HUES48 (cell line): ENCODE data around the gene RASSF8.

Experiments used
- H3K27ac ChIP-seq: one replicate; pipeline ENCODE4 v1.7.0; 2013; ENCODE audit warnings: low read depth, low read length, inconsistent platforms
- H3K27me3 ChIP-seq: 2 replicates; pipeline ENCODE4 v1.6.1; 2013; ENCODE audit warnings: mild to moderate bottlenecking, low read length; ENCODE audit not compliant: control insufficient read depth, insufficient read depth
- H3K36me3 ChIP-seq: 2 replicates; pipeline ENCODE4 v1.6.1; 2013; ENCODE audit warnings: low read length; ENCODE audit not compliant: control insufficient read depth, insufficient read depth
- H3K4me1 ChIP-seq: 2 replicates; pipeline ENCODE4 v1.6.1; 2013; ENCODE audit warnings: mild to moderate bottlenecking, low read length; ENCODE audit not compliant: control insufficient read depth, insufficient read depth
- H3K4me3 ChIP-seq: 2 replicates; pipeline ENCODE4 v1.5.1; 2013; ENCODE audit warnings: mild to moderate bottlenecking, low read depth, low read length
- H3K9ac ChIP-seq: 2 replicates; pipeline ENCODE4 v1.6.1; 2013; ENCODE audit warnings: mild to moderate bottlenecking, low read depth, low read length, moderate library complexity
- H3K9me3 ChIP-seq: 2 replicates; pipeline ENCODE4 v1.6.1; 2013; ENCODE audit warnings: low read length; ENCODE audit not compliant: control insufficient read depth, insufficient read depth

RASSF8 gene, protein sequence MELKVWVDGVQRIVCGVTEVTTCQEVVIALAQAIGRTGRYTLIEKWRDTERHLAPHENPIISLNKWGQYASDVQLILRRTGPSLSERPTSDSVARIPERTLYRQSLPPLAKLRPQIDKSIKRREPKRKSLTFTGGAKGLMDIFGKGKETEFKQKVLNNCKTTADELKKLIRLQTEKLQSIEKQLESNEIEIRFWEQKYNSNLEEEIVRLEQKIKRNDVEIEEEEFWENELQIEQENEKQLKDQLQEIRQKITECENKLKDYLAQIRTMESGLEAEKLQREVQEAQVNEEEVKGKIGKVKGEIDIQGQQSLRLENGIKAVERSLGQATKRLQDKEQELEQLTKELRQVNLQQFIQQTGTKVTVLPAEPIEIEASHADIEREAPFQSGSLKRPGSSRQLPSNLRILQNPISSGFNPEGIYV

GRCh38 chr12:25958428-25959070 is at the start of gene RASSF8:
RASSF8 (plus strand) TSS chr12:25958682; CDS start chr12:26055344, 96,662 bp downstream.
- no peaks in the 10 kb centered on the region for H3K9me3 ChIP-seq
- H3K36me3 ChIP-seq: no peaks in the 10 kb centered on the region
- H3K27ac ChIP-seq: peak within 1 kb of the TSS; percentile 94
- peak within 1 kb of the TSS; percentile 67 for H3K9ac ChIP-seq
- peaks cover 12% of the 10 kb centered on the region for H3K4me1 ChIP-seq
- H3K27me3 ChIP-seq: no peaks in the 10 kb centered on the region
- peak within 1 kb of the TSS; percentile 84 for H3K4me3 ChIP-seq

GRCh38 chr12:25914551-25914950 is 43.9 kb upstream of the RASSF8 start:
- no peak overlapping the region for H3K4me3 ChIP-seq
- H3K36me3 ChIP-seq: no peaks in the 10 kb centered on the region
- no peaks in the 10 kb centered on the region for H3K4me1 ChIP-seq
- H3K27me3 ChIP-seq: no peaks in the 10 kb centered on the region
- H3K9ac ChIP-seq: no peak overlapping the region
- no peaks in the 10 kb centered on the region for H3K9me3 ChIP-seq
- H3K27ac ChIP-seq: no peak overlapping the region

DNA sequence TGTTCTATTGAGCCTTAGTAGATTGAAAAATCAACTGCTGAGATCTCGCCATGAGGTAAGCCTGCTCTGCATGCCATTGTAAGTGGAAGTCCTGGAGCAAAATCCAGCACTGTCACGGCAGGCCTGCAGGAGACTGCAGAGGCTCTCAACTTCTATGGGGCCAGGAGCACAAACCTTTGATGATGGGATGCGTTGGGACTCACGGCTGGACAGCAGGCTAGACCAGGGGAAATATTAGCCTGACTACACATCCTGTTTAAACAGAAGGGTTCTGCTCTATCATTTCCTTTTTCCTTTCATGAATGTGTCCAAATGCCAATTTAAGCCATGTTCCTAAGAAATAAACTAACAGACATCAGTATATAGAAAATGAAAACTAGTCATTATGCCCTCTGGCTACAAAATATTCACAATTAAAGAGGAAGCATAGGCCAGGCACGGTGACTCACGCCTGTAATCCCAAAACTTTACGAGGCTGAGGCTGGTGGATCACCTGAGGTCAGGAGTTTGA is 33.9 kb upstream of the RASSF8 start:
- no peaks in the 10 kb centered on the region for H3K4me1 ChIP-seq
- no peak overlapping the region for H3K9ac ChIP-seq
- no peak overlapping the region for H3K4me3 ChIP-seq
- no peaks in the 10 kb centered on the region for H3K36me3 ChIP-seq
- no peaks in the 10 kb centered on the region for H3K27me3 ChIP-seq
- no peaks in the 10 kb centered on the region for H3K9me3 ChIP-seq
- H3K27ac ChIP-seq: no peak overlapping the region

DNA sequence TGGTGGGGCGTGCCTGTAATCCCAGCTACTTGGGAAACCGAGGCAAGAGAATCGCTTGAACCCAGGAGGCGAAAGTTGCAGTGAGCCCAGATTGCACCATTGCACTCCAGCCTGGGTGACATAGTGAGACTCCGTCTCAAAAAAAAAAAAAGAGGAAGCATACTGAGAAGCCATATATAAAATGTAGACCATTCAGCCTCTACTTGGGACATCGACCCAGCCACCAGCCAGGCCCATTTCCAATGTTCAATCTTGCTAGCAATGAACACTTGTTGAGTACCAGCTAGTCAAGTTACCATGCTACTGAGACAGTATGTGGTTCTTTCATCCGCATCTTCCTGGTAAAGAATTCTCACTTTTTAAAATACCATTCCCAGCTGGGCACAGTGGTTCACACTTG is 33.4 kb upstream of the RASSF8 start:
- H3K27ac ChIP-seq: no peak overlapping the region

GRCh38 chr12:25926536-25926935 is 31.9 kb upstream of the RASSF8 start:
- H3K27me3 ChIP-seq: no peaks in the 10 kb centered on the region
- no peak overlapping the region for H3K9ac ChIP-seq
- no peaks in the 10 kb centered on the region for H3K9me3 ChIP-seq
- H3K4me1 ChIP-seq: no peaks in the 10 kb centered on the region
- H3K4me3 ChIP-seq: no peak overlapping the region
- H3K36me3 ChIP-seq: no peaks in the 10 kb centered on the region
- H3K27ac ChIP-seq: no peak overlapping the region

More for the DNA sequence above, 33.4 kb upstream of the RASSF8 start:
- Histone ChIP-seq H3K9me3 (no peaks in the 10 kb centered on the region), H3K36me3 (no peaks in the 10 kb centered on the region), H3K4me1 (no peaks in the 10 kb centered on the region), H3K9ac (no peak overlapping the region), H3K27me3 (no peaks in the 10 kb centered on the region), H3K4me3 (no peak overlapping the region)

DNA sequence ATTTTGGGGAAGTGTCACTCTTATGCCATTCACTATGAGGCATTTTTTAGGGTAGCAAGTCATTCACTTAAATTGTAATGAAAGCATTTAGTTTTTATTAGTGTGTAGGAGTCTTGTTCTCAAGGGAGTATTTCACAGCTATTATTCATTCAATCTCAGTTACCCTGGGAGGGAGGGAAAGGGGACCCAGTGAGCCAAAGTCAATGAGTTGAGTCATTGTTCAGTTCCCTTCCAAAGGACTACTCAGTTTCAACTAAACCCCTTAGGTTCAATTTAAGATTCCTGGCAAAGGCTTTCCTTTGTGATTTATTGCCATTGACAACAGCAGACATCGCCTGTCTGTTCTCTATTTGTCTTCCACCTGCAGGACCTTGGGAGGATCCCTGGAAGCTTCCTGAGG is 29.3 kb upstream of the RASSF8 start:
- H3K27ac ChIP-seq: no peak overlapping the region
- no peak overlapping the region for H3K4me3 ChIP-seq
- H3K36me3 ChIP-seq: no peaks in the 10 kb centered on the region
- no peak overlapping the region for H3K9ac ChIP-seq
- no peaks in the 10 kb centered on the region for H3K4me1 ChIP-seq
- no peaks in the 10 kb centered on the region for H3K27me3 ChIP-seq
- H3K9me3 ChIP-seq: no peaks in the 10 kb centered on the region

DNA sequence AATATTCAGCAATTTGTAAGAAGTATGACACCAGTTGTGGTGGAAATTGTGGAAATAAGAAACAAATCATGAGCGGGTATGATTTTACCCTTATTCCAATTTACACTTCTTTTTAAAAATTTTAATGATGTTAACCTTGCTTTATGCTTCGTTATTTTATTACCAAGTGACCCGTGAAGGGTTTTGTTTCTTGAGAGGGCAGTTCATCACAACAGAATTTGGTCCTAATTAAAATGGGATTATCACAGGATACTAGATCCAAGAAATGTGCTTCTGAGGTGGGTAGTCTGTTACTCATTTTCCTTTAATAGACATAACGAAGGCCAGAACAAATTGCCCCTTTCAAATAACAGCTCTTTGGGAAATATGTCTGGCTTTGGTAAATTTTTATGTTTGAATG is 25.5 kb upstream of the RASSF8 start:
- no peaks in the 10 kb centered on the region for H3K4me1 ChIP-seq
- H3K27ac ChIP-seq: no peak overlapping the region
- H3K27me3 ChIP-seq: no peaks in the 10 kb centered on the region
- no peaks in the 10 kb centered on the region for H3K9me3 ChIP-seq
- H3K36me3 ChIP-seq: no peaks in the 10 kb centered on the region
- H3K4me3 ChIP-seq: no peak overlapping the region
- no peak overlapping the region for H3K9ac ChIP-seq

DNA sequence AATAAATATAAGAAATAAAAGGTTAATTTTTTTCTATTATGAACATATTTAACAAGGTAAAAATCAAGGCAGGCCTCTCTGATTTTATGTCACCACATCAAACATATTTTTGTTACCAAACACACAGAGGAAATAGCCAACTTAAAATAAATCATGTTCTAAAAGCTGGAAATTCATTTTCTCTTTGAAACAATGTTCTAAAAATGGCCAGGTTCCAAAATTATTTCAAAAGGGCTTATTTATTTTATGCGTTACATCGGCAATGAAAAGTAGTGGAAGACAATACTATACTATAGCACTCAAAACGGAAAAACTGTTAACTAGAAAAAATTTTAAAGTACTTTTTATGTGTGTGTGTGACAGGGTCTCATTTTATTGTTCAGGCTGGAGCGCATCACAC is 24.0 kb upstream of the RASSF8 start:
- H3K4me3 ChIP-seq: no peak overlapping the region
- no peaks in the 10 kb centered on the region for H3K9me3 ChIP-seq
- H3K27ac ChIP-seq: no peak overlapping the region
- H3K9ac ChIP-seq: no peak overlapping the region
- no peaks in the 10 kb centered on the region for H3K27me3 ChIP-seq
- peaks cover 7% of the 10 kb centered on the region; the same call in 1 of the 2 replicates for H3K4me1 ChIP-seq
- no peaks in the 10 kb centered on the region for H3K36me3 ChIP-seq

DNA sequence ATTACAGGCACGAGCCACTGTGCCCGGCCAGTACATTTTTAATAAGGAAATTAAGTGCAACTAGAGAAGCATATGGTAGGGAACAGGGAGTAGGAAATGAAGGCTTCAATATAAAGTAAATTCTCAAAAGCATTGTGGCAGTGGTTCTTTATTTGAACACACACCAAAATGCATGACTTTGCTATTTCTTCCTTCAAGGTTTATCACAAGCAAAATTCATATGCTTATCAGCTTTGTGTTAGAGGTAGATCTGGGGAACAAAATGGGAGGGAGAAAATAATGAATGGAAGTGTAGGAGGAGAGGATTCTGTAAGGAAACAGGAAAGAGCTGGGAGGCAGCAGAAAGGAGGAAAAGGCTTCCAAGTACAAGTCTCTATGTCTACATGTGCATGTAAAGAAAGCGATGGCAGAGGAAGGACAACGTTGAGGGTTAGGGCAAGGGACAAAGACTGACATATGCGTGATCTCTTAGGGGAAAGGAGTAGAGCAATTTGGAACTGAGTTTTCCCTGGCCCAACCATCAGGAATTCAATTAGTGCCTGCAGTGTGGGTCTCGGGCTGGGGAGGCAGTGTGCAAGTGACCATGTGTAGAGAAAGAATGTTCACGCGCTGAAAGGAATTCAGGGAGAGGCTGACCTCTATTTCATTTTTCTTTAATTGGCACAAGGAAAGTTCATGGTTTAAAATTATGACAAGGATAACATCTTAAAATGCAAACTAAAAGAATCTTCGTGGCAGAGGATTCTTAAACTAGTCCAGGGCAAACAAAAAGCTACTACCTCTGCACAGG is 22.9 kb upstream of the RASSF8 start:
- H3K27me3 ChIP-seq: no peaks in the 10 kb centered on the region
- H3K9me3 ChIP-seq: no peaks in the 10 kb centered on the region
- no peak overlapping the region for H3K4me3 ChIP-seq
- H3K4me1 ChIP-seq: peaks cover 10% of the 10 kb centered on the region; the same call in 1 of the 2 replicates
- no peaks in the 10 kb centered on the region for H3K36me3 ChIP-seq
- no peak overlapping the region for H3K27ac ChIP-seq
- no peak overlapping the region for H3K9ac ChIP-seq

DNA sequence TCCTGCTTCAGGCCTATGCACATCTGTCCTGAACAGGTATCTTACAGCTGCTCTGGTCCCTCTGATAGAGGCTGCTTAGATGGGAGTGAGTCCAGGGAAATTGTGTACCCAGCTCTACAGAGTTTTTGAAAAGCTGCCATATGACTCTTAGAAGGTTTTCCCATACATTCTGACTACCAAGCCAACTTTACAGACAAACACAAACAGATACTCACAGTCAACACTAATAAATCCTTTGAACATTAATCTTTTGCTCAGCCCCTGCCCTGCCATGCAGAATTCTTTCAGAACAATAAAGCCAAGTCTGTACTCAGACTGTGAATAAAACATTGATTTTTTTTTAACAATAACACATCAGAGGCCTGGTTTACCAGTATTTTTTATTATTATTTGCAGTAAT is 21.4 kb upstream of the RASSF8 start:
- H3K27ac ChIP-seq: no peak overlapping the region
- no peaks in the 10 kb centered on the region for H3K27me3 ChIP-seq
- peaks cover 10% of the 10 kb centered on the region; the same call in 1 of the 2 replicates for H3K4me1 ChIP-seq
- H3K36me3 ChIP-seq: no peaks in the 10 kb centered on the region
- no peaks in the 10 kb centered on the region for H3K9me3 ChIP-seq
- no peak overlapping the region for H3K9ac ChIP-seq
- no peak overlapping the region for H3K4me3 ChIP-seq
